Caco-2 (cell line): ENCODE measurements around the gene TTC33. TPM values are rescaled to one million over a fixed set of nuclear protein-coding genes. Genes with fewer than 3 reads are reported as not detected.

Experiments
- BruUV-seq: library from RNA; stranded (reverse); fragments of 400-500 nt; replicated peaks from 2 replicates; lab custom pipeline; 2021; lab: Mats Ljungman, UMichigan
- CTCF ChIA-PET: fragments of 300-600 bp; sonication (Branson Sonifier 250); formaldehyde crosslinking; loops from one replicate; lab custom pipeline; 2022; ENCODE audit warnings: antibody characterized with exemption; lab: Charles Lee
- POLR2A ChIA-PET: fragments of 300-600 bp; sonication (Branson Sonifier 250); formaldehyde crosslinking; loops from one replicate; lab custom pipeline; 2022; ENCODE audit warnings: antibody characterized with exemption; lab: Charles Lee
- DNase-seq, 2 experiments: peaks; one replicate each; pipeline versions ENCODE4 v3.0.0 to v3.0.0-alpha.2; 2020 to 2022
- H3K27me3 ChIP-seq: replicated peaks from 2 replicates; pipeline ENCODE4 v1.6.0; 2011; ENCODE audit warnings: low read length; ENCODE audit not compliant: control insufficient read depth, insufficient read depth
- H3K36me3 ChIP-seq: 2 replicates; pipeline ENCODE4 v1.5.1; 2011; ENCODE audit warnings: low read length; ENCODE audit not compliant: control insufficient read depth, insufficient read depth
- H3K4me1 ChIP-seq: fragments of 250-450 bp; sonication (Bioruptor Pico); 2 replicates; pipeline ENCODE4 v1.5.1; 2020; ENCODE audit warnings: mild to moderate bottlenecking
- H3K4me3 ChIP-seq: 2 replicates; pipeline ENCODE4 v1.5.1; 2011; ENCODE audit warnings: low read depth, mild to moderate bottlenecking, control low read depth, low read length
- H3K9me3 ChIP-seq: fragments of 250-450 bp; sonication (Bioruptor Pico); 2 replicates; pipeline ENCODE4 v1.5.1; 2020; ENCODE audit warnings: mild to moderate bottlenecking, moderate library complexity
- H3K27ac Mint-ChIP-seq: one replicate; pipeline ENCODE4 v1.8.0; 2022; ENCODE audit warnings: mixed read lengths; ENCODE audit not compliant: unreplicated experiment
- H3K27me3 Mint-ChIP-seq: one replicate; pipeline ENCODE4 v1.8.0; 2022; ENCODE audit warnings: mixed read lengths; ENCODE audit not compliant: insufficient read depth, unreplicated experiment
- H3K36me3 Mint-ChIP-seq: one replicate; pipeline ENCODE4 v1.8.0; 2022; ENCODE audit warnings: mild to moderate bottlenecking, mixed read lengths; ENCODE audit not compliant: insufficient read depth, unreplicated experiment
- H3K4me1 Mint-ChIP-seq: one replicate; pipeline ENCODE4 v1.8.0; 2022; ENCODE audit warnings: low read depth, mixed read lengths; ENCODE audit not compliant: unreplicated experiment
- H3K4me3 Mint-ChIP-seq: one replicate; pipeline ENCODE4 v1.8.0; 2022; ENCODE audit warnings: mild to moderate bottlenecking, moderate library complexity, mixed read lengths; ENCODE audit not compliant: unreplicated experiment
- H3K9me3 Mint-ChIP-seq: one replicate; pipeline ENCODE4 v1.8.0; 2022; ENCODE audit warnings: mixed read lengths; ENCODE audit not compliant: unreplicated experiment
- intact Hi-C: fragments of 100-400 bp; cut with micrococcal nuclease; formaldehyde crosslinking; loops from one replicate; pipeline ENCODE4 v1.10.0; 2022; ENCODE audit not compliant: unreplicated experiment
- total RNA-seq: library from RNA; stranded (reverse); gene quantifications from 2 replicates; pipeline ENCODE4 v1.2.3, GENCODE V29; 2022
- TF ChIP-seq, protein P1 (sequence below), 2 experiments: fragments of 200-600 bp in 1 of 2; IDR thresholded peaks; 1 replicate in 1 of 2; 2 replicates in 1 of 2; pipeline versions ENCODE4 v1.5.1 to v1.8.0; 2011 to 2022; ENCODE audit warnings: antibody characterized with exemption in 1 of 2, control low read depth in 1 of 2, inconsistent platforms in 1 of 2, low read depth in 1 of 2, low read length in 1 of 2, mild to moderate bottlenecking in 1 of 2, moderate library complexity in 1 of 2; ENCODE audit not compliant: insufficient read depth in 1 of 2, severe bottlenecking in 1 of 2, unreplicated experiment in 1 of 2

Gene TTC33
- total RNA-seq, 1 experiment from 2014 or later = 8.6 TPM

- no peaks in the 10 kb centered on the region for H3K27me3 Mint-ChIP-seq
- no peak overlapping the region for H3K27ac Mint-ChIP-seq
- H3K9me3 Mint-ChIP-seq = no peaks in the 10 kb centered on the region
- no peak overlapping the region for H3K4me3 Mint-ChIP-seq
- ChIA-PET POLR2A (no interaction called here), CTCF (no interaction called here)
- TF ChIP-seq, protein P1, sequence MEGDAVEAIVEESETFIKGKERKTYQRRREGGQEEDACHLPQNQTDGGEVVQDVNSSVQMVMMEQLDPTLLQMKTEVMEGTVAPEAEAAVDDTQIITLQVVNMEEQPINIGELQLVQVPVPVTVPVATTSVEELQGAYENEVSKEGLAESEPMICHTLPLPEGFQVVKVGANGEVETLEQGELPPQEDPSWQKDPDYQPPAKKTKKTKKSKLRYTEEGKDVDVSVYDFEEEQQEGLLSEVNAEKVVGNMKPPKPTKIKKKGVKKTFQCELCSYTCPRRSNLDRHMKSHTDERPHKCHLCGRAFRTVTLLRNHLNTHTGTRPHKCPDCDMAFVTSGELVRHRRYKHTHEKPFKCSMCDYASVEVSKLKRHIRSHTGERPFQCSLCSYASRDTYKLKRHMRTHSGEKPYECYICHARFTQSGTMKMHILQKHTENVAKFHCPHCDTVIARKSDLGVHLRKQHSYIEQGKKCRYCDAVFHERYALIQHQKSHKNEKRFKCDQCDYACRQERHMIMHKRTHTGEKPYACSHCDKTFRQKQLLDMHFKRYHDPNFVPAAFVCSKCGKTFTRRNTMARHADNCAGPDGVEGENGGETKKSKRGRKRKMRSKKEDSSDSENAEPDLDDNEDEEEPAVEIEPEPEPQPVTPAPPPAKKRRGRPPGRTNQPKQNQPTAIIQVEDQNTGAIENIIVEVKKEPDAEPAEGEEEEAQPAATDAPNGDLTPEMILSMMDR (IDR thresholded peaks at IDR 0.05; ENCODE audit: insufficient read depth in 1 of 2, low read depth in 1 of 2, low read length in 1 of 2, severe bottlenecking in 1 of 2, unreplicated experiment in 1 of 2) = no peak
- Histone ChIP-seq H3K27me3 (no peaks in the 10 kb centered on the region), H3K9me3 (no peaks in the 10 kb centered on the region), H3K4me3 (no peak overlapping the region), H3K4me1 (peaks cover 6% of the 10 kb centered on the region; the same call in 1 of the 2 replicates), H3K36me3 (no peaks in the 10 kb centered on the region)
- intact Hi-C loops = no loop called here
- H3K36me3 Mint-ChIP-seq = no peaks in the 10 kb centered on the region
- no peaks in the 10 kb centered on the region for H3K4me1 Mint-ChIP-seq
- BruUV-seq = no TSS peak
- DNase-seq = no peak
Observed at GRCh38 chr5:40585537-40586267, 170.1 kb downstream of the TTC33 start.

GRCh38 chr5:40584054-40584453, 171.7 kb downstream of the TTC33 start:
- no peaks in the 10 kb centered on the region for H3K9me3 ChIP-seq
- no peak overlapping the region for H3K4me3 ChIP-seq
- Mint-ChIP-seq H3K36me3 (no peaks in the 10 kb centered on the region), H3K4me3 (no peak overlapping the region), H3K27me3 (no peaks in the 10 kb centered on the region), H3K9me3 (no peaks in the 10 kb centered on the region), H3K4me1 (no peaks in the 10 kb centered on the region), H3K27ac (no peak overlapping the region)
- no peaks in the 10 kb centered on the region for H3K36me3 ChIP-seq
- peaks cover 6% of the 10 kb centered on the region; the same call in 1 of the 2 replicates for H3K4me1 ChIP-seq
- CTCF ChIA-PET = no interaction called here
- no peaks in the 10 kb centered on the region for H3K27me3 ChIP-seq
- intact Hi-C loops = no loop called here
- no TSS peak for BruUV-seq
- POLR2A ChIA-PET = no interaction called here
- TF ChIP-seq, protein P1 (IDR thresholded peaks at IDR 0.05; ENCODE audit: insufficient read depth in 1 of 2, low read depth in 1 of 2, low read length in 1 of 2, severe bottlenecking in 1 of 2, unreplicated experiment in 1 of 2) = no peak
- DNase-seq = no peak

- H3K36me3 ChIP-seq = no peaks in the 10 kb centered on the region
- no peaks in the 10 kb centered on the region for H3K36me3 Mint-ChIP-seq
- BruUV-seq = no TSS peak
- no peaks in the 10 kb centered on the region for H3K4me1 Mint-ChIP-seq
- H3K9me3 ChIP-seq = no peaks in the 10 kb centered on the region
- peaks cover 3% of the 10 kb centered on the region for H3K27me3 Mint-ChIP-seq
- TF ChIP-seq, protein P1 (IDR thresholded peaks at IDR 0.05; ENCODE audit: insufficient read depth in 1 of 2, low read depth in 1 of 2, low read length in 1 of 2, severe bottlenecking in 1 of 2, unreplicated experiment in 1 of 2) = no peak
- ChIA-PET CTCF (no interaction called here), POLR2A (no interaction called here)
- no peak for DNase-seq
- no peaks in the 10 kb centered on the region for H3K9me3 Mint-ChIP-seq
- intact Hi-C loops = no loop called here
- H3K27me3 ChIP-seq = no peaks in the 10 kb centered on the region
- H3K4me3 ChIP-seq = no peak overlapping the region
- no peaks in the 10 kb centered on the region for H3K4me1 ChIP-seq
- H3K4me3 Mint-ChIP-seq = no peak overlapping the region
- H3K27ac Mint-ChIP-seq = no peak overlapping the region
Observed at GRCh38 chr5:40578501-40579451, 177.0 kb downstream of the TTC33 start.
